ENCODE data around the gene SMYD3. TPM values are rescaled to one million over a fixed set of nuclear protein-coding genes. Genes with fewer than 3 reads are reported as not detected.

The SMYD3 gene
- total RNA-seq, 1 donor from 2014 or later: 80.8 TPM

GRCh38 chr1:245876586-245876985, 630.5 kb downstream of the SMYD3 start:
- no peak for TF ChIP-seq EZH2 (IDR thresholded peaks at IDR 0.05; ENCODE audit: insufficient read depth, low read length)
- no peak for TF ChIP-seq CTCF (IDR thresholded peaks at IDR 0.05; ENCODE audit: insufficient read depth, low read depth, low read length)
- H3K27ac Mint-ChIP-seq (ENCODE audit: unreplicated experiment): peak overlapping the region; percentile 73
- no peaks in the 10 kb centered on the region for H3K9me3 Mint-ChIP-seq (ENCODE audit: unreplicated experiment)
- Histone ChIP-seq H3K27ac (ENCODE audit: low read depth, low read length) (no peak overlapping the region), H3K27me3 (ENCODE audit: insufficient read depth, low read length) (no peaks in the 10 kb centered on the region), H3K36me3 (ENCODE audit: insufficient read depth, low read length) (no peaks in the 10 kb centered on the region), H2AFZ (ENCODE audit: low read depth, low read length) (no peak overlapping the region), H3K4me2 (ENCODE audit: low read length) (no peak overlapping the region), H4K20me1 (ENCODE audit: insufficient read depth, low read length) (no peaks in the 10 kb centered on the region), H3K9me3 (ENCODE audit: insufficient read depth, low read depth, low read length) (no peaks in the 10 kb centered on the region), H3K4me3 (ENCODE audit: insufficient read depth, low read depth, low read length) (no peak overlapping the region), H3K79me2 (ENCODE audit: insufficient read depth, low read length) (no peaks in the 10 kb centered on the region), H3K9ac (ENCODE audit: low read length) (no peak overlapping the region), H3K4me1 (ENCODE audit: insufficient read depth, low read length) (peaks cover 57% of the 10 kb centered on the region)
- H3K4me3 Mint-ChIP-seq (ENCODE audit: unreplicated experiment): no peak overlapping the region
- no peak for FAIRE-seq
- H3K27me3 Mint-ChIP-seq (ENCODE audit: low read depth, unreplicated experiment): no peaks in the 10 kb centered on the region
- peaks cover 23% of the 10 kb centered on the region for H3K36me3 Mint-ChIP-seq (ENCODE audit: low read depth, unreplicated experiment)
- peaks cover 49% of the 10 kb centered on the region for H3K4me1 Mint-ChIP-seq (ENCODE audit: low read depth, unreplicated experiment)
- peak; percentile 79 for DNase-seq (ENCODE audit: low read depth)

- Mint-ChIP-seq H3K27me3 (ENCODE audit: low read depth, unreplicated experiment) (no peaks in the 10 kb centered on the region), H3K36me3 (ENCODE audit: low read depth, unreplicated experiment) (peaks cover 23% of the 10 kb centered on the region), H3K9me3 (ENCODE audit: unreplicated experiment) (no peaks in the 10 kb centered on the region), H3K4me3 (ENCODE audit: unreplicated experiment) (no peak overlapping the region), H3K27ac (ENCODE audit: unreplicated experiment) (no peak overlapping the region), H3K4me1 (ENCODE audit: low read depth, unreplicated experiment) (peaks cover 50% of the 10 kb centered on the region)
- H3K4me2 ChIP-seq (ENCODE audit: low read length): peak overlapping the region; percentile 69
- H2AFZ ChIP-seq (ENCODE audit: low read depth, low read length): no peak overlapping the region
- peak; percentile 22 for DNase-seq (ENCODE audit: low read depth)
- H3K27me3 ChIP-seq (ENCODE audit: insufficient read depth, low read length): no peaks in the 10 kb centered on the region
- TF ChIP-seq CTCF (IDR thresholded peaks at IDR 0.05; ENCODE audit: insufficient read depth, low read depth, low read length): no peak
- TF ChIP-seq EZH2 (IDR thresholded peaks at IDR 0.05; ENCODE audit: insufficient read depth, low read length): no peak
- H3K9me3 ChIP-seq (ENCODE audit: insufficient read depth, low read depth, low read length): no peaks in the 10 kb centered on the region
- H3K27ac ChIP-seq (ENCODE audit: low read depth, low read length): peak overlapping the region; percentile 94
- no peaks in the 10 kb centered on the region for H3K36me3 ChIP-seq (ENCODE audit: insufficient read depth, low read length)
- FAIRE-seq: no peak
- no peaks in the 10 kb centered on the region for H4K20me1 ChIP-seq (ENCODE audit: insufficient read depth, low read length)
- no peak overlapping the region for H3K4me3 ChIP-seq (ENCODE audit: insufficient read depth, low read depth, low read length)
- no peaks in the 10 kb centered on the region for H3K79me2 ChIP-seq (ENCODE audit: insufficient read depth, low read length)
- peak overlapping the region; percentile 70 for H3K9ac ChIP-seq (ENCODE audit: low read length)
- H3K4me1 ChIP-seq (ENCODE audit: insufficient read depth, low read length): peaks cover 58% of the 10 kb centered on the region
These were observed 631.4 kb downstream of the SMYD3 start for GRCh38 chr1:245875581-245876261.

GRCh38 chr1:245874942-245875580, 632.0 kb downstream of the SMYD3 start:
- H3K27me3 Mint-ChIP-seq (ENCODE audit: low read depth, unreplicated experiment): no peaks in the 10 kb centered on the region
- H3K4me3 Mint-ChIP-seq (ENCODE audit: unreplicated experiment): no peak overlapping the region
- Histone ChIP-seq H2AFZ (ENCODE audit: low read depth, low read length) (no peak overlapping the region), H4K20me1 (ENCODE audit: insufficient read depth, low read length) (no peaks in the 10 kb centered on the region), H3K9me3 (ENCODE audit: insufficient read depth, low read depth, low read length) (no peaks in the 10 kb centered on the region), H3K4me1 (ENCODE audit: insufficient read depth, low read length) (peaks cover 57% of the 10 kb centered on the region), H3K27ac (ENCODE audit: low read depth, low read length) (peak overlapping the region; percentile 94), H3K4me3 (ENCODE audit: insufficient read depth, low read depth, low read length) (no peak overlapping the region), H3K79me2 (ENCODE audit: insufficient read depth, low read length) (no peaks in the 10 kb centered on the region), H3K27me3 (ENCODE audit: insufficient read depth, low read length) (no peaks in the 10 kb centered on the region), H3K4me2 (ENCODE audit: low read length) (peak overlapping the region; percentile 69), H3K36me3 (ENCODE audit: insufficient read depth, low read length) (no peaks in the 10 kb centered on the region), H3K9ac (ENCODE audit: low read length) (peak overlapping the region; percentile 78)
- H3K27ac Mint-ChIP-seq (ENCODE audit: unreplicated experiment): peak overlapping the region; percentile 92
- DNase-seq (ENCODE audit: low read depth) (peak; percentile 100), FAIRE-seq (peak; percentile 94)
- TF ChIP-seq CTCF (IDR thresholded peaks at IDR 0.05; ENCODE audit: insufficient read depth, low read depth, low read length) (no peak), EZH2 (IDR thresholded peaks at IDR 0.05; ENCODE audit: insufficient read depth, low read length) (no peak)
- H3K9me3 Mint-ChIP-seq (ENCODE audit: unreplicated experiment): no peaks in the 10 kb centered on the region
- H3K4me1 Mint-ChIP-seq (ENCODE audit: low read depth, unreplicated experiment): peaks cover 48% of the 10 kb centered on the region
- peaks cover 23% of the 10 kb centered on the region for H3K36me3 Mint-ChIP-seq (ENCODE audit: low read depth, unreplicated experiment)

All from astrocyte (in vitro differentiated cells and primary cell).